ENCODE measurements around the gene C1QA. TPM values are rescaled to one million over a fixed set of nuclear protein-coding genes. Genes with fewer than 3 reads are reported as not detected.
A peak's percentile ranks its signal among the peaks of the same experiment; 100 is the strongest.

C1QA gene
- polyA plus RNA-seq, 2 of the 4 experiments (the other 2 are of a cell fraction): not detected

DNA sequence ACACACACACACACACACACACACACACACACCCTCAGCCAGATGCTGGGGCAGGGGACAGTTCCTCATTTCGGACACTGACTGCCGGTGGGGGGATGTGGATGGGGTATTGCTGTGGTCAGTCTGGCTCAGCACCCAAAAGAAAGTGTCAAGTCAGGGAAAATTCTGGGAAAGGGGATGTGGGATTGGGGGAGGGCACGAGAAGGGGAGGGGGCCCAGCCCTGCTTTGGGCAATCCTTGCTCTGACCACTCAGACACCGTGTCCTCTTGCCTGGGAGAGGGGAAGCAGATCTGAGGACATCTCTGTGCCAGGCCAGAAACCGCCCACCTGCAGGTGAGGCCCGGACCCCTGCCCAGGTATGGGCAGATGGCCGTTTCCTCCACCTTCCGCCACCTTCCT is 7.0 kb downstream of the C1QA start, which contains the start of gene C1QC:
C1QC (plus strand) TSS at position 253 of the 400 bp plus-strand sequence. CDS start 391 bp downstream, outside the sequence.
- ATAC-seq (no peak), FAIRE-seq (no peak), DNase-seq (ENCODE audit: low read depth in 1 of 2, low spot score in 1 of 2) (no peak)
- ChIA-PET CTCF (interaction anchor here (1.2 to 8.2 kb wide), 8 partner anchors 14 to 266 kb away, joined by 3 to 248 read pairs (median 5); no protein-coding TSS in a partner anchor), POLR2A (no interaction called here)
- WGBS (ENCODE audit: missing lambda C conversion rate): 46% methylated on average over 8 of the region's 8 CpGs
- no peak for TF ChIP-seq JUNB (IDR thresholded peaks at IDR 0.05)
- peak; percentile 43 for TF ChIP-seq MAFK (IDR thresholded peaks at IDR 0.05; ENCODE audit: partially characterized antibody)
- no peak for TF ChIP-seq TFCP2L1 (CRISPR knock-in tag; IDR thresholded peaks at IDR 0.05)
- Histone ChIP-seq H3K9me3 (no peaks in the 10 kb centered on the region), H3K4me3 (no peak within 1 kb of the TSS), H3K4me1 (0 out of 3 replicates have a peak, but pooled peaks cover 5% of the 10 kb centered on the region), H3K4me2 (no peak within 1 kb of the TSS), H3K27ac (no peak within 1 kb of the TSS)

DNA sequence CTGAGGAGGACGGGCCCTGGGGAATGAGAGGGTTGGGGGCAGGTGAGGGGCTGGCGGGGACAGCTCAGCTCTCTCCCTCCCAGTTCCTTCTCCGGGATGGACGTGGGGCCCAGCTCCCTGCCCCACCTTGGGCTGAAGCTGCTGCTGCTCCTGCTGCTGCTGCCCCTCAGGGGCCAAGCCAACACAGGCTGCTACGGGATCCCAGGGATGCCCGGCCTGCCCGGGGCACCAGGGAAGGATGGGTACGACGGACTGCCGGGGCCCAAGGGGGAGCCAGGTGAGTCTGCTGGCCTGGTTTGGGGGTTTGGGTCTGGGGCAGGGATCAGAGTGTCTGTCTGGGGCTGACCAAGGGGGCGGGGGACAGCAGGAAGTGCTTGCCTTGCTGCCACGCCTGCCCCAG is 7.5 kb downstream of the C1QA start:
- Histone ChIP-seq H3K4me3 (no peak overlapping the region), H3K27ac (no peak overlapping the region), H3K4me1 (0 out of 3 replicates have a peak, but pooled peaks cover 5% of the 10 kb centered on the region), H3K9me3 (no peaks in the 10 kb centered on the region), H3K4me2 (no peak overlapping the region)
- no peak for TF ChIP-seq MAZ (IDR thresholded peaks at IDR 0.05; ENCODE audit: borderline replicate concordance, low read depth, low read length)
- no peak for TF ChIP-seq ATOH8 (CRISPR knock-in tag; IDR thresholded peaks at IDR 0.05; ENCODE audit: low read depth)
- TF ChIP-seq EHMT2 (IDR thresholded peaks at IDR 0.05; ENCODE audit: low read depth): no peak
- WGBS (ENCODE audit: missing lambda C conversion rate): no CpG with 5 or more reads among the region's 12 CpGs
- CTCF ChIA-PET: interaction anchor here (1.7 to 8.2 kb wide), 3 partner anchors 71 to 265 kb away, joined by 3 to 248 read pairs (median 5); no protein-coding TSS in a partner anchor
- DNase-seq (ENCODE audit: low read depth in 1 of 2, low spot score in 1 of 2): no peak
- no peak for ATAC-seq
- POLR2A ChIA-PET: no interaction called here
- no peak for FAIRE-seq

DNA sequence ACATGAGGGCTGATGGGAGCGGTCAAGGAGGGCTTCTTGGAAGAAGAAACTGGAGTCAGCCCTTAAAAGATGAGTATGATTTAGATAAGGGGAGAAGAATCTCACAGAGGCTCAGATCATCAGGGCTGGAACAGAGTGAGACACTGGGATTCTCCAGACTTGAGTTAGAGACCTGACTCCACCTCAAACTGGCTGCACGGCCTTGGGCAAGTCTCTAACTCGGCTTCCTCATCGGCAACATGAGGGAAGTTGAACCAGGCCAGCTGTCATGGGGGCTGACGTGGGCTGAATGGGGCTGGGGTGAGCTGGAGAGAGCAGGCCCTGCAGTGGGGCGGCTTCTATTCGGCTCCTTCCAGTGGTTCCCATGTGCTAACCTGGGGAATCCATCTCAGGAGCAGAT is 9.5 kb downstream of the C1QA start:
- WGBS (ENCODE audit: missing lambda C conversion rate): 76% methylated on average over 7 of the region's 7 CpGs
- Histone ChIP-seq H3K9me3 (no peaks in the 10 kb centered on the region), H3K4me3 (no peak overlapping the region), H3K27ac (no peak overlapping the region), H3K4me1 (0 out of 3 replicates have a peak, but pooled peaks cover 5% of the 10 kb centered on the region), H3K4me2 (no peak overlapping the region)
- no peak for ATAC-seq
- DNase-seq (ENCODE audit: low read depth in 1 of 2, low spot score in 1 of 2): no peak
- TF ChIP-seq CBX8 (IDR thresholded peaks at IDR 0.05) (no peak), RNF2 (IDR thresholded peaks at IDR 0.05; ENCODE audit: borderline replicate concordance, low read depth) (no peak), ATOH8 (CRISPR knock-in tag; IDR thresholded peaks at IDR 0.05; ENCODE audit: low read depth) (no peak), RCOR1 (IDR thresholded peaks at IDR 0.05; ENCODE audit: low read depth, low read length) (no peak), CEBPB (IDR thresholded peaks at IDR 0.05) (no peak), MAZ (IDR thresholded peaks at IDR 0.05; ENCODE audit: borderline replicate concordance, low read depth, low read length) (no peak), HES2 (IDR thresholded peaks at IDR 0.05) (no peak), BHLHE40 (IDR thresholded peaks at IDR 0.05; ENCODE audit: low read depth, low read length) (no peak), MAFK (IDR thresholded peaks at IDR 0.05; ENCODE audit: partially characterized antibody) (no peak), KDM5A (IDR thresholded peaks at IDR 0.05) (no peak), KDM1A (IDR thresholded peaks at IDR 0.05; ENCODE audit: low read depth) (no peak), JUNB (IDR thresholded peaks at IDR 0.05) (no peak), RARB (CRISPR knock-in tag; IDR thresholded peaks at IDR 0.05) (no peak), ZSCAN20 (CRISPR knock-in tag; IDR thresholded peaks at IDR 0.05) (no peak), FOSL2 (IDR thresholded peaks at IDR 0.05) (no peak), FOSL2 (CRISPR knock-in tag; IDR thresholded peaks at IDR 0.05) (no peak), ZNF302 (CRISPR knock-in tag; IDR thresholded peaks at IDR 0.05) (no peak), TP53 (CRISPR knock-in tag; IDR thresholded peaks at IDR 0.05) (no peak), NR3C1 (IDR thresholded peaks at IDR 0.05) (no peak), CTCF (IDR thresholded peaks at IDR 0.05) (no peak)
- TF ChIP-seq, protein P1, sequence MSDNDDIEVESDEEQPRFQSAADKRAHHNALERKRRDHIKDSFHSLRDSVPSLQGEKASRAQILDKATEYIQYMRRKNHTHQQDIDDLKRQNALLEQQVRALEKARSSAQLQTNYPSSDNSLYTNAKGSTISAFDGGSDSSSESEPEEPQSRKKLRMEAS (IDR thresholded peaks at IDR 0.05): no peak
- CTCF ChIA-PET: interaction anchor here (1.4 to 8.2 kb wide), 2 partner anchors 9 to 226 kb away, joined by 4 to 248 read pairs; no protein-coding TSS in a partner anchor
- FAIRE-seq: no peak
- POLR2A ChIA-PET: no interaction called here
